KOPT-K1 (cell line): ENCODE measurements around the gene PEPD.

Experiments
- H3K27ac ChIP-seq: fragments of 200-600 bp; sonication (generic); 2 replicates; pipeline ENCODE4 v1.5.1; 2016; ENCODE audit warnings: antibody characterized with exemption, mild to moderate bottlenecking, low read depth, low read length; ENCODE audit not compliant: poor library complexity, severe bottlenecking
- H3K36me3 ChIP-seq: fragments of 200-600 bp; sonication (generic); 2 replicates; pipeline ENCODE4 v1.5.1; 2017; ENCODE audit warnings: antibody characterized with exemption, mild to moderate bottlenecking, low read length, moderate library complexity; ENCODE audit not compliant: insufficient read depth
- H3K9me3 ChIP-seq: fragments of 200-600 bp; sonication (generic); 2 replicates; pipeline ENCODE4 v1.5.1; 2017; ENCODE audit warnings: antibody characterized with exemption, low read length, mild to moderate bottlenecking; ENCODE audit not compliant: insufficient read depth, poor library complexity, severe bottlenecking

Gene PEPD

DNA sequence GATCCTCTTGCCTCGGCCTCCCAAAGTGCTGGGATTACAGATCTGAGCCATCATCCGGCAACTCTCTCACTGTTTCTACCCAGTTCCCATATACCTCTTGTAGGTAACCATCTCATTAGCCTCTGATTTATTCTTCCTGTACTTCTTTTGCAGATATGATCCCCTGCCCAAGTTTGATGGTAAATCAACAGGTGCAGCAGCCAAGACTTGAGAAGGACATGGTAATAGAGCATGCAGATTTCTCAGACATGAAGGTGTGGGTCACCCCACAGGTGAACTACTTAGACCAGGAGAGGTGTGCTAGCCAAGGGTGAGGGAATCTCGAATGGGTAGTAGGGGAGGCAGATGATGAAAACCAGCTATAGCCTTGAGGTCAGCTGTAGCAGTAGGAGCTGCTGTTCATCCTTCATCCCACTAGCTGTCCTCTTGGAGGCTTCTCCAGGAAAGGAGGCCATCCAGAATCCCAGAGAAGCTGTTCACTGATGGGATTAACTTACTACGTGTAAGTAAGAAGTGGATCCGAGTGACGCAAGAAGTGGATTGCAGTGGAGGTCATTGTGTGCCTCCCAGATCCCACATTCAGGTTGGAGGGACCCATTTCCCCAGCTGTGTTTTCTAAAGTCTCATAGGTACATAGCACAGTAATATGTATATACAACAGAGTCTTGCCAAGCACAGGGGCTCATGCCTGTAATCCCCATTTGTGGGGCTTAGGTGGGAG lies 158.9 kb downstream of the PEPD start:
- H3K36me3 ChIP-seq: no peaks in the 10 kb centered on the region
- no peaks in the 10 kb centered on the region for H3K9me3 ChIP-seq
- H3K27ac ChIP-seq: no peak overlapping the region

GRCh38 chr19:33359581-33359980 lies 162.0 kb downstream of the PEPD start:
- H3K36me3 ChIP-seq: no peaks in the 10 kb centered on the region
- peaks cover 9% of the 10 kb centered on the region for H3K9me3 ChIP-seq
- H3K27ac ChIP-seq: no peak overlapping the region

DNA sequence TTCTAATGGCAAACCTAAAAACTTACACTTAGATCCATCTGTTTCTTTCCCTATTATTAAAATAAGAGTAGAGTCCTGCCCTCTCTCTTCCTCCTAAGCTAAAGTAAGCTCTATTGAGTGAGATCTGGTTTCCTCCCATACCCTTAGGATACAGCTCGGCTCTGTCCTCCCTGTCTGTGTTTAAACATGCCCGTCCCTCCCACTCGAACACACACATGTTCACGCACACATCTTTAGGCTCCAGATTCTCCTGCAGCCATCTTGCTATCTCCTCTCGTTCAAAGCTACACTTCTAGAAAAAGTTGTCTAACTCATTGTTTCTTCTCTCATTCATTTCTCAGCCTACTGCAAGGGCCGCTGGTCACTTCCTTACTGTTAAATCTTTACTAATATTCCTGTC lies 163.2 kb downstream of the PEPD start:
- peaks cover 9% of the 10 kb centered on the region for H3K9me3 ChIP-seq
- H3K27ac ChIP-seq: no peak overlapping the region
- no peaks in the 10 kb centered on the region for H3K36me3 ChIP-seq

DNA sequence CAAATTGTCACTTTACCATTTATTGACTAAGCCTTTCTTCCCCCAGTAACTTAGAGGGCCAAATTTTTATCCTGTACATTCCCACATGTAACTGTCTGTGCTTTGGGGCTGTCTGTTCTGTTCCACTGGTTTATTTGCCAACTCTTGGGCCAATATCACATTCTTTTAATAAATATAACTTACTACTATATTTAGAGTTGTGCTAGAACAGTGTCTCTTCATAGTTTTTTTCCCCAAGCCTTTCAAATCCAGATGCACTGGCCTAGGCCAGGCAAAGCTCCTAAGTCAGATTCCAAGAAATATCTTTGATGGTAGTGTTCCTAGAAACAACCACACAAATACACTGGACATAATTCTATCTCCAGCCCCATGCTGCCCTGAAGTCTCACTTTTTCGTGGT lies 164.0 kb downstream of the PEPD start:
- peaks cover 9% of the 10 kb centered on the region for H3K9me3 ChIP-seq
- H3K36me3 ChIP-seq: no peaks in the 10 kb centered on the region
- H3K27ac ChIP-seq: no peak overlapping the region

GRCh38 chr19:33355535-33355934 lies 166.1 kb downstream of the PEPD start:
- Histone ChIP-seq H3K27ac (no peak overlapping the region), H3K9me3 (peaks cover 9% of the 10 kb centered on the region), H3K36me3 (no peaks in the 10 kb centered on the region)

DNA sequence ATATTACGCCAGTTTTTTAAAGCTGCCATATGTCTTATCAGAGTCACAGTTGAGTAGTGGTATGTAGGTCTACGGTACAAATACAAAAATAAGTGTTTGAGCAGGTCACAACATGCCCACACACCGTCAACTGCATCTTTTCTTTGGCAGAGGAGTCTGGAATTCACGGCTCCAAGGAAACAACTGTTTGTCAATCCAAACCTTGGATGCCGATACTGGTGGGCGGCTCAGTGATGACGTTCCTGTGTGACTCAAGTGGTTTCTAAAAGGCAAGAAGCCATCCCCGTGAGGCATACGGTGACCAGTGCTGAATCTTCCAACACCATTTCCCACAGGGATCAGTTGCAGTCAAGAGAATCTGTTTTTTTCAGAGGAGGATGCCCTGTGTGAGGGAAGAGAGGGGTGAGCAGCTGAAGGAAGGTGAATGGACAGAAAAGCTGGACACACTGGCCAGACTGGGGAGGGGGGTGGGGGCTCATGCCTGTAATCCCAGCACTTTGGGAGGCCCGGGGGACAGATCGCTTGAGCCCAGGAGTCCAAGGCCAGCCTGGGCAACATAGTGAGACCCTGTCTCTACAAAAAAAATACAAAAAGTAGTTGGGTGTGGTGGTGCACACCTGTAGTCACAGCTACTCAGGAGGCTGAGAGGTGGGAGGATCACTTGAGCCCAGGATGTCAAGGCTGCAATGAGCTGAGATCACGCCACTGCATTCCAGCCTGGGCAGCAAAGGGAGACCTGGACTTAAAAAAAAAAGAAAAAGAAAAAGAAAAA lies 170.9 kb downstream of the PEPD start:
- Histone ChIP-seq H3K36me3 (no peaks in the 10 kb centered on the region), H3K9me3 (peaks cover 5% of the 10 kb centered on the region), H3K27ac (no peak overlapping the region)

DNA sequence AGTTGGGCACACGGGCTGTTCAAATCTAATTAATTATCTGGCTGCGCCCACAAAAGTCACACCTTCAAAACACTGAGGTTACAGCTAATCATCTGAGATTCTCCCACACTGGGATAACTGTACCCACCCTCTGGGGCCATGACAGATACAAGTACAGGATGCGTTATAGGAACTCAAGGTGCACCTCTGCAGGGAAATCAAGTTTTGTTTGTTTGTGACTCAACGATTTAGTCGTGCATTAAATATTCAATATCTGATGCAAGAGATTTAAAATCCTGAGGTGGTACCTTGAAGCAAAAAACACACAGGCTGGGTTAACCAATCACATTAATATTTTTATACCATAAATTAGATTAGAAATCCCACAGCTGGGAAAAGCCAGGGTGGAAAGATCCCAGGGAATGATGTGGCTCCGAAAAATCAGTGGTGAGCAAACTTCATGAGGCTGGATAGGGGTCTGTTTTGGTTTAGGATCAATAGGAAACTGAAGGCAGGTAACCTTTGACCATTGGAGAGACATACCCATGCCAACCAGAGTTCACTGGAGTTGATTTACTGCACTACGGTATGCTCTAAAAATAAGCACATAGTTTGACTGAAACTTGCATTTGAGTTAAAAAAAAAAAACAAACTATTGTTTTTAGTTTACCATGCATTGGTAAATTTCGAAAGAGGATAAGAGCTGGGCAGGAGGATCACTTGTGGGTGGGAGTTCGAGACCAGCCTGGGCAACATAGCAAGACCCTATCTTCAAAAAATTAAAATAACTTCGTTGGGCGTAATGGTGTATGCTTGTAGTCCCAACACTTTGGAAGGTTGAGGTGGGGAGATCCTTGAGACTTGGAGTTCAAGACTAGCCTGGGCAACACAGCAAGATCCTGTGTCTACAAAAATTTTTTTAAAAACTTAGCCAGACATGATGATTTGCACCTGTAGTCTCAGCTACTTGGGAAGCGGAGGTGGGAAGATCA lies 172.0 kb downstream of the PEPD start:
- no peaks in the 10 kb centered on the region for H3K9me3 ChIP-seq
- no peaks in the 10 kb centered on the region for H3K36me3 ChIP-seq
- no peak overlapping the region for H3K27ac ChIP-seq

DNA sequence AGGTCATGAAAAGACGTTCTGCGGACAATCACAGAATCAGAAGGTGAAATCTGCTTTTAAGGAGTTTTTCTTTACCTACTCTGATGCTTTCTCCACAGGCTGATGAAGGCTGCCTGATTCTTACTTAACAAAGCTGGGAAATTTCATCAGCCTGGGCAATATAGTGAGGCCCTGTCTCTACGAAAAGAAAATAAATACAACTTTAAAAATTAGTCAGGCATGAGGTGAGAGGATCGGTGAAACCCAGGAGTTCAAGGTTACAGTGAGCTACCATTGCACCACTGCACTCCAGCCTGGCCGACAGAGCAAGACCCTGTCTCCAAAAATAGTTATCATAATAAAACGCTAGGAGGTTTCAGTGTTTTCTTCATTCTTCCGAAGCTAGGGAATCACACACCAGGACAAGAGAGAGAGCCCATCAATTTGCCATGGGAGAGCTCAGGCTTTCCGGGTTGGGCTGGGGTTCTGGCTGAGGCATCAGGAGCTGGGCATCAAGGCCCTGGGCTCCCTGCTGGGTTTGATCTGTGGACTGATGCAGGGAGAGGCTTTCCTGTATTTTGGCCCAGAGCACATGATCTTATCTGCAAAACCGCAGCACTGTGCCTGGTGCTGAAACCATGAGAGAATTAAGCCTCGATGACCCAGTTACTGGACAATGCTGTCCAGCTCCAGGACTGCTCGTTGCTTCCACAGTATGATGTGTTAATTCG lies 173.1 kb downstream of the PEPD start:
- no peak overlapping the region for H3K27ac ChIP-seq
- H3K9me3 ChIP-seq: no peaks in the 10 kb centered on the region
- H3K36me3 ChIP-seq: no peaks in the 10 kb centered on the region

DNA sequence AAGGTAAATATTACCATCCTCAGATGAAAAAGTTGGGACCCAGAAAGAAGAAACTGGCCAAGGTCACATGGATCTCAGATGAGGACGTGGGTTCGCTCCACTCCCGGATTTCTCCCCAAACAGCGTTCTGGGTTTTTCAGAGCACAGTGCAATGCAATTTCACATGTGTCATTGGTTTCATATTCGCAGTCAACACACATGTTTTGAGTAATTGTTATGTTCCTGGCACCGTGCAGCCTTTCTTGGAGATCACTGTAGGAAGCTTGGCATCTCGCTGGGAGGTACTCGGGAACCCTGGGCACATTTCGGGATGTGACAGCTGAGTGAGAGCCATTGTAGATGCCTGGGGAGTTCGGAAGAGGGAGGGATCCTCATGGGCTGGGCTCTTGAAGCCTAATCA lies 174.3 kb downstream of the PEPD start:
- Histone ChIP-seq H3K36me3 (no peaks in the 10 kb centered on the region), H3K27ac (no peak overlapping the region), H3K9me3 (no peaks in the 10 kb centered on the region)

DNA sequence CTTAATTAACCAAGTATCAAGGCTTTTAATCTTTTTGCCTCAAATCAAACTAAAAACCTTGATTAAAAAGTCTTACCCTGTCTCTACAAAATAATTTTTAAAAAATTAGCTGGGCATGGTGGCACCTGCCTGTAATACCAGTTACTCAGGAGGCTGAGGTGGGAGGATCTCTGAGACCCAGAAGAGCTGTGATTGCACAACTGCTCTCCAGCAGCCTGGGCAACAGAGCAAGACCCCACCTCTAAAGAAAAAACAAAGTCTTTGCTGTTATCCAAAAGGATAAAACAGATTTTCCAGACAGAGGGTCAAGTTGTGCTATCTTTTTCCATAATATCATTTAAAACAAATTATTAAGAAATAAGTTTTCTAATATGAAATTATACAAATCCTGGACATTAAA lies 174.9 kb downstream of the PEPD start:
- H3K36me3 ChIP-seq: no peaks in the 10 kb centered on the region
- H3K27ac ChIP-seq: no peak overlapping the region
- H3K9me3 ChIP-seq: no peaks in the 10 kb centered on the region

GRCh38 chr19:33345163-33345562 lies 176.4 kb downstream of the PEPD start:
- no peaks in the 10 kb centered on the region for H3K9me3 ChIP-seq
- no peaks in the 10 kb centered on the region for H3K36me3 ChIP-seq
- no peak overlapping the region for H3K27ac ChIP-seq

- H3K9me3 ChIP-seq: no peaks in the 10 kb centered on the region
- H3K27ac ChIP-seq: no peak overlapping the region
- no peaks in the 10 kb centered on the region for H3K36me3 ChIP-seq
Observed at GRCh38 chr19:33344573-33344925, 177.0 kb downstream of the PEPD start.

- Histone ChIP-seq H3K27ac (no peak overlapping the region), H3K9me3 (no peaks in the 10 kb centered on the region), H3K36me3 (no peaks in the 10 kb centered on the region)
Observed at GRCh38 chr19:33343859-33344572, 177.6 kb downstream of the PEPD start.

- no peak overlapping the region for H3K27ac ChIP-seq
- H3K9me3 ChIP-seq: no peaks in the 10 kb centered on the region
Observed at GRCh38 chr19:33343301-33343700, 178.3 kb downstream of the PEPD start.

More at GRCh38 chr19:33343301-33343700, 178.3 kb downstream of the PEPD start:
- H3K36me3 ChIP-seq: no peaks in the 10 kb centered on the region
